Urinary bladder (tissue), 4 donors: ENCODE data around the gene ADAMTSL3. TPM values are rescaled to one million over a fixed set of nuclear protein-coding genes. Genes with fewer than 3 reads are reported as not detected.

Experiments
- DNase-seq: peaks from one replicate; pipeline ENCODE4 v3.0.0-alpha.2; 2015; ENCODE audit errors: extremely low spot score
- H3K27ac ChIP-seq: one replicate; pipeline ENCODE4 v1.5.1; 2013; ENCODE audit warnings: low read depth, mild to moderate bottlenecking, moderate library complexity
- H3K36me3 ChIP-seq: one replicate; pipeline ENCODE4 v1.6.1; 2013; ENCODE audit warnings: mild to moderate bottlenecking, moderate library complexity; ENCODE audit not compliant: insufficient read depth
- H3K4me1 ChIP-seq: one replicate; pipeline ENCODE4 v1.6.1; 2013; ENCODE audit warnings: mild to moderate bottlenecking, moderate library complexity; ENCODE audit not compliant: insufficient read depth
- H3K4me3 ChIP-seq: one replicate; pipeline ENCODE4 v1.5.1; 2013; ENCODE audit warnings: low read depth, low read length
- WGBS: extraction: QIAGEN DNeasy Blood & Tissue Kit; methylation state at CpG from one replicate; pipeline ENCODE4 v1.1.7; 2013; 5-methylcytosine and 5-hydroxymethylcytosine counted together
- polyA plus RNA-seq: library from polyadenylated mRNA; stranded (reverse); fragments of 200-250 nt; gene quantifications from one replicate; pipeline ENCODE4 v1.2.3, GENCODE V29; 2013
- total RNA-seq: library from RNA; depleted of rRNA; stranded (reverse); fragments of >200 nt; gene quantifications from one replicate; pipeline ENCODE4 v1.2.3, GENCODE V29; 2014
- donor health status: healthy with polysubstance abuse.
- donor health status: healthy.

ADAMTSL3 gene
- total and polyA plus RNA-seq, 2 donors, result 14.4 to 56.9 TPM

DNA sequence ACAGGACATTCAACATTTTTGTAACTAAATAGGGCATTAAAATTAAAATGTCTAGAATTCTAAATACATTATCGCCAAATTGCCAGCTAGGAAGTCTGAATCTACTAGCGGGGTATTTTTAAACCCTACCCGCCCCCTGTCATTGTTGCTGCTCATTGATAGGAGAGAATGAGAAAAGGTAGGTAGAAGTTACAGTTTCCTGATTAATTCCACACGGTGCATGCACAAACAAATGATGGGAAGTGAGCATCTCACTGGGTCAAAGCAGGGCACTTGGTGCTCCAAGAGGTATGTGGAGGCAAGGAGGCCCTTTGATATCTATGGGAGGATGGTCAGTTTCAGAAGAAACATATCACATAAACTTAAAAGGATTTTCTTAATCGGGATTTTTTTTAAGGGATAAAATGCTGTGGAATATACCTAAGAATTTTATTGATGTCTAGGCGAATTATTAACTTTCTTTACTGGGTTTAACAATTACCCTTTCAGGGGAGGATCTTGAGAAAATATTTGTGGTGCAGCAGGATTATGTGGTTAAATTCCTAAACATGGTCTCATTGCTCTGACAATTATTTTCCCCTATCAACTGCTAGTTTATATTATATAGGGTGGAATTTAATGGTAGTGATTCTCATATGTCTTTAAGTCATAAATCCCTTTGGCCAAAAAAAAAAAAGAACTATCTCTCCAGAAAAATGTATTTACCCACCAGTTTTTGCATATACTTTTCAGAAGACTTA lies 345.6 kb downstream of the ADAMTSL3 start:
- no peak for DNase-seq
- H3K4me3 ChIP-seq, result no peak overlapping the region
- H3K4me1 ChIP-seq, result no peaks in the 10 kb centered on the region
- WGBS, result 87% methylated on average over 6 of the region's 6 CpGs
- no peaks in the 10 kb centered on the region for H3K36me3 ChIP-seq
- H3K27ac ChIP-seq, result no peak overlapping the region

- no peak for DNase-seq
- H3K4me1 ChIP-seq, result no peaks in the 10 kb centered on the region
- no peak overlapping the region for H3K27ac ChIP-seq
- WGBS, result 92% methylated on average over 5 of the region's 5 CpGs
- no peak overlapping the region for H3K4me3 ChIP-seq
- H3K36me3 ChIP-seq, result no peaks in the 10 kb centered on the region
These were observed 347.1 kb downstream of the ADAMTSL3 start for GRCh38 chr15:84001037-84001436.

DNA sequence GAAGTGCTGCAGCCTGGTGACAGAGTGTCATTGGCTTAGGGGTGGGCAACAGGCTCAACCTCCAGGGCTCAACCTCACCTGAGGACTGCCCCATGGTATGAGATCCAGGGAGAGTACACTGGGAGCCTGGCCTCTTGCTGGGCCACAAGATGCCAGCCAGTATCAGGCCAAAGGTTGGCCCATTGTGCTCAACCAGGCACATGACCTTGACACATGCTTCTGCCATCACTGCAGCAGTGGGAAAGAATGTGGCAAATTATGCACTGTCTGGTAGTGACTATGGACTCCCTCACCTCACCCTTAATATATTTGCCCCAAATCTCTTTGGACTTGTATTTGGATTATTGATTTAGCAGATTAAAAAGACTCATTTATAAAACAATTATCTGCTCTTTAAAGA lies 347.7 kb downstream of the ADAMTSL3 start:
- no peaks in the 10 kb centered on the region for H3K4me1 ChIP-seq
- no peak for DNase-seq
- H3K4me3 ChIP-seq, result no peak overlapping the region
- H3K27ac ChIP-seq, result no peak overlapping the region
- H3K36me3 ChIP-seq, result no peaks in the 10 kb centered on the region

DNA sequence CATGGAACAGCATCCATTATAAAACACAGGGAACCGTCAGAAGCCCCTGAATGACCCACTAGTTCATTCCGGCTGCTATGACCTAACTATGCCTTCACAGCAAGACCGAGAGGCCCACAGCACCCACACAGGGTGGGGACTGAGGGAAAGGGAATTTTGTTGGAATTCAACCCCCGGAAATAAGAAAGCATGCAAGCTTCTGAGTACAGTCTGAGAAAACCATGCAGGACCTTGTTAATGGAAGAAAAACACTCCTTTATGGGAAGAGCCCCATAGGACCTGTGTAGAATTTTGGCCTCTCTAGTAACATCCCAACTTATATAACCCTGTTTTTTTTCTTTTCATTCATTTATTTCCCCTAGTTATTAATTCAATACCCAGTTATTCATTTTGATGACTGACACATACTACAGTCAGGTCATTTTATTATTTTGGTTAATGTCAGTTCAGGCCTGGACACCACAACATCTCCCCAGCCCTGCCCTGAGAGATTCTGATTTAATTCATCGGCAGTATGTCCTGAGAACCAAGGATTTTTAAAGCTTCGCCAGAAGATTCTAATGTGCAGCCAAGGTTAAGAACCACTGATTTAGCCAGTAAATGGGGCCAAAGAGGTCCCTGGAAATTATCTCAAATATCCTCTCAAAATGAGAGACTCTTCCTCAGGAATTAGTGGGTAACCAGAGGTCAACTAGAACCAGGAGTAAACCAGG lies 350.0 kb downstream of the ADAMTSL3 start:
- Histone ChIP-seq H3K27ac (no peak overlapping the region), H3K4me1 (no peaks in the 10 kb centered on the region), H3K36me3 (no peaks in the 10 kb centered on the region), H3K4me3 (no peak overlapping the region)
- WGBS, result 77% methylated on average over 6 of the region's 6 CpGs
- DNase-seq, result no peak

DNA sequence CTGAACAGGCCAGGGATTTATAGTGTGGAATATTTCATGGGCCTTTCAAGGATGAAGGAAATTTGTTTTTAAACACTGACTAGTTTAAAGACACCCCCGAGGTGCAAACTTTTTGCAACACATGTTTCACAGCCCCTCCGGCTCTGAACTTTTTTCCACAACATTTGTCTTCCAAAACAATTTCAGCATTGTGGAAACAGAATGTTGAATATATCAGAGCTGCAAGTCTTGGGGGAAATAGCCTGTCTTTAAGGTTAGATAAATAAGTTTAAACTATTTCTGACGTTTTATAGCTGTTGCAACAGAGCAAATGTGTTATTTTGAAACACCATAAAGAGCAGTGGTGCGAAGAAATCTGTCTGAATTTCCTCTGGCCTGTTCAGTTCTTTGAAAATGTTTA lies 352.5 kb downstream of the ADAMTSL3 start:
- no peaks in the 10 kb centered on the region for H3K4me1 ChIP-seq
- WGBS, result 60% methylated on average over 4 of the region's 4 CpGs
- H3K4me3 ChIP-seq, result no peak overlapping the region
- no peaks in the 10 kb centered on the region for H3K36me3 ChIP-seq
- no peak overlapping the region for H3K27ac ChIP-seq
- no peak for DNase-seq

- DNase-seq, result no peak
- 90% methylated on average over 7 of the region's 7 CpGs for WGBS
- Histone ChIP-seq H3K4me1 (no peaks in the 10 kb centered on the region), H3K4me3 (no peak overlapping the region), H3K36me3 (no peaks in the 10 kb centered on the region), H3K27ac (no peak overlapping the region)
These were observed 355.7 kb downstream of the ADAMTSL3 start for GRCh38 chr15:84009616-84010015.

GRCh38 chr15:84010246-84010645 lies 356.3 kb downstream of the ADAMTSL3 start:
- Histone ChIP-seq H3K4me1 (no peaks in the 10 kb centered on the region), H3K4me3 (no peak overlapping the region), H3K36me3 (no peaks in the 10 kb centered on the region), H3K27ac (no peak overlapping the region)
- WGBS, result 76% methylated on average over 1 of the region's 1 CpG
- no peak for DNase-seq

GRCh38 chr15:84016371-84016770 lies 362.4 kb downstream of the ADAMTSL3 start:
- no peak overlapping the region for H3K4me3 ChIP-seq
- no peak overlapping the region for H3K27ac ChIP-seq
- H3K36me3 ChIP-seq, result no peaks in the 10 kb centered on the region
- 85% methylated on average over 3 of the region's 3 CpGs for WGBS
- DNase-seq, result no peak
- H3K4me1 ChIP-seq, result no peaks in the 10 kb centered on the region

GRCh38 chr15:84022516-84022915 lies 368.6 kb downstream of the ADAMTSL3 start:
- Histone ChIP-seq H3K36me3 (no peaks in the 10 kb centered on the region), H3K4me3 (no peak overlapping the region), H3K27ac (no peak overlapping the region), H3K4me1 (no peaks in the 10 kb centered on the region)
- WGBS, result 89% methylated on average over 1 of the region's 1 CpG
- no peak for DNase-seq

DNA sequence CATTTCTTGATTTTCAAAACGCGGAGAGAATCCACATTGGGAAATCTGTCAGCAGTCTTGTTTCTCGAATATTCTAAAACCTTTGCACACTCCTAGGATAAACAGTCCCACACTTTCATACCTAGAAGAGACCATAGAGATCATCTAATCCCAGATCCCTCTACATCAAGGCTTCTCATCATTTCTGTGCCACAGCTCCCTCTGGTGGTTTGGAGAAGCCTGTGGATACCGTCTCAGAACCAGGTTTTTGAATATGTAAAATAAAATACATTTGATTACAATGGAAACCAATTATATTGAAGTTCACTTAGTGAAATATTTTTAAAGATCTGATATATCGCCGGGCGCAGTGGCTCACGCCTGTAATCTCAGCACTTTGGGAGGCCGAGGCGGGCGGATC lies 369.7 kb downstream of the ADAMTSL3 start:
- H3K4me3 ChIP-seq, result no peak overlapping the region
- 95% methylated on average over 11 of the region's 11 CpGs for WGBS
- no peaks in the 10 kb centered on the region for H3K36me3 ChIP-seq
- H3K27ac ChIP-seq, result no peak overlapping the region
- no peak for DNase-seq
- H3K4me1 ChIP-seq, result no peaks in the 10 kb centered on the region

GRCh38 chr15:84033793-84034553 lies 380.1 kb downstream of the ADAMTSL3 start:
- H3K4me1 ChIP-seq, result no peaks in the 10 kb centered on the region
- no peaks in the 10 kb centered on the region for H3K36me3 ChIP-seq
- 92% methylated on average over 3 of the region's 3 CpGs for WGBS
- DNase-seq, result no peak
- no peak overlapping the region for H3K4me3 ChIP-seq
- no peak overlapping the region for H3K27ac ChIP-seq

- DNase-seq, result no peak
- no peak overlapping the region for H3K27ac ChIP-seq
- no peaks in the 10 kb centered on the region for H3K4me1 ChIP-seq
- 61% methylated on average over 3 of the region's 3 CpGs for WGBS
- H3K36me3 ChIP-seq, result no peaks in the 10 kb centered on the region
- no peak overlapping the region for H3K4me3 ChIP-seq
These were observed 380.9 kb downstream of the ADAMTSL3 start for GRCh38 chr15:84034578-84035398.

- WGBS, result 14% methylated on average over 2 of the region's 2 CpGs
- DNase-seq, result no peak
- no peaks in the 10 kb centered on the region for H3K36me3 ChIP-seq
These were observed 381.5 kb downstream of the ADAMTSL3 start for GRCh38 chr15:84035399-84035766.

More at GRCh38 chr15:84035399-84035766, 381.5 kb downstream of the ADAMTSL3 start:
- Histone ChIP-seq H3K27ac (no peak overlapping the region), H3K4me1 (no peaks in the 10 kb centered on the region), H3K4me3 (no peak overlapping the region)
